ENCODE data around the gene C1orf115. TPM values are rescaled to one million over a fixed set of nuclear protein-coding genes. Genes with fewer than 3 reads are reported as not detected.
A peak's percentile ranks its signal among the peaks of the same experiment; 100 is the strongest.
"Not testable (repeated sequence)": the region's sequence is repeated elsewhere in the genome, so short reads cannot be mapped to it uniquely, and the experiment has no call there.

C1orf115 gene
- 10 to 100 TPM; 16.2 to 25.5 (median 19.4) TPM for polyA plus RNA-seq (ENCODE audit: insufficient read depth in 1 of 5, insufficient read length in 5 of 5, low replicate concordance in 1 of 5)
- long read RNA-seq, donor 1, transcript C1orf115-201 (2 exons, 3,413 nt) = major isoform, 9 of 9 reads
- long read RNA-seq, donor 1, partial matches to known transcripts = 0 of 9 reads
- long read RNA-seq, donor 1, other reads (novel, unspliced or antisense) = 0 of 9 reads
- long read RNA-seq, donor 2, transcript C1orf115-201 (2 exons, 3,413 nt) = major isoform, 5 of 5 reads
- long read RNA-seq, donor 2, partial matches to known transcripts = 0 of 5 reads
- long read RNA-seq, donor 2, other reads (novel, unspliced or antisense) = 0 of 5 reads
- long read RNA-seq, donor 3, transcript C1orf115-201 (2 exons, 3,413 nt) = major isoform, 11 of 11 reads
- long read RNA-seq, donor 3, partial matches to known transcripts = 0 of 11 reads
- long read RNA-seq, donor 3, other reads (novel, unspliced or antisense) = 0 of 11 reads
- long read RNA-seq, donor 4, transcript C1orf115-201 (2 exons, 3,413 nt) = major isoform, 6 of 6 reads
- long read RNA-seq, donor 4, partial matches to known transcripts = 0 of 6 reads
- long read RNA-seq, donor 4, other reads (novel, unspliced or antisense) = 0 of 6 reads
- long read RNA-seq, donor 5, partial matches to known transcripts = 0 of 2 reads
- long read RNA-seq, donor 5, other reads (novel, unspliced or antisense) = 0 of 2 reads
- long read RNA-seq, donor 6, transcript C1orf115-201 (2 exons, 3,413 nt) = major isoform, 12 of 12 reads
- long read RNA-seq, donor 6, partial matches to known transcripts = 0 of 12 reads
- long read RNA-seq, donor 6, other reads (novel, unspliced or antisense) = 0 of 12 reads
- long read RNA-seq, donor 7, transcript C1orf115-201 (2 exons, 3,413 nt) = major isoform, 8 of 8 reads
- long read RNA-seq, donor 7, partial matches to known transcripts = 0 of 8 reads
- long read RNA-seq, donor 7, other reads (novel, unspliced or antisense) = 0 of 8 reads
- long read RNA-seq, donor 8, transcript C1orf115-201 (2 exons, 3,413 nt) = major isoform, 6 of 6 reads
- long read RNA-seq, donor 8, partial matches to known transcripts = 0 of 6 reads
- long read RNA-seq, donor 8, other reads (novel, unspliced or antisense) = 0 of 6 reads

GRCh38 chr1:220690140-220691052 lies at the start of gene C1orf115:
TSS of gene C1orf115 (plus strand) at chr1:220690363. CDS start at chr1:220690403, 40 bp downstream.
- DNase-seq = peak; percentile 78 to 79

GRCh38 chr1:220642285-220642684 lies 47.9 kb upstream of the C1orf115 start:
- DNase-seq = no peak

- no peak for DNase-seq
These were observed 37.2 kb upstream of the C1orf115 start for GRCh38 chr1:220652995-220653394.

- no peak for DNase-seq
These were observed 34.7 kb upstream of the C1orf115 start for GRCh38 chr1:220655509-220655908.

GRCh38 chr1:220655961-220656740 lies 34.0 kb upstream of the C1orf115 start:
- no peak for DNase-seq

GRCh38 chr1:220666349-220666748 lies 23.8 kb upstream of the C1orf115 start:
- no peak for DNase-seq

GRCh38 chr1:220669005-220669404 lies 21.2 kb upstream of the C1orf115 start:
- DNase-seq = no peak

GRCh38 chr1:220670365-220670764 lies 19.8 kb upstream of the C1orf115 start:
- DNase-seq = no peak

- DNase-seq = no peak
These were observed 16.2 kb upstream of the C1orf115 start for GRCh38 chr1:220673921-220674320.

- DNase-seq = no peak
These were observed 12.9 kb upstream of the C1orf115 start for GRCh38 chr1:220677251-220677650.

GRCh38 chr1:220680085-220680687 lies 10.0 kb upstream of the C1orf115 start:
- no peak for DNase-seq

GRCh38 chr1:220681220-220681880 lies 8.8 kb upstream of the C1orf115 start:
- DNase-seq = no peak

- no peak for DNase-seq
These were observed 7.1 kb upstream of the C1orf115 start for GRCh38 chr1:220682901-220683576.

- not testable (repeated sequence) for DNase-seq
These were observed 6.4 kb upstream of the C1orf115 start for GRCh38 chr1:220683716-220684115.

GRCh38 chr1:220684890-220685289 lies 5.3 kb upstream of the C1orf115 start:
- DNase-seq = no peak

GRCh38 chr1:220685879-220686278 lies 4.3 kb upstream of the C1orf115 start:
- no peak for DNase-seq

- no peak for DNase-seq
These were observed 2.4 kb upstream of the C1orf115 start for GRCh38 chr1:220687809-220688208.

- DNase-seq = no peak
These were observed 497 bp upstream of the C1orf115 start for GRCh38 chr1:220689666-220690065.
